HG02623 (cell line): Measurements from ENCODE around the gene CAMKMT.

Experiments
- ATAC-seq: cut with Tn5 transposase; IDR thresholded peaks from one replicate; pipeline ENCODE4 v1.9.1; 2021; ENCODE audit warnings: moderate library complexity; ENCODE audit not compliant: unreplicated experiment

The CAMKMT gene

GRCh38 chr2:44789446-44789845 lies 427.7 kb downstream of the CAMKMT start:
- no peak for ATAC-seq

GRCh38 chr2:44789971-44790721 lies 428.4 kb downstream of the CAMKMT start:
- ATAC-seq = no peak

- ATAC-seq = no peak
Measured at GRCh38 chr2:44793322-44793870, 431.6 kb downstream of the CAMKMT start.

GRCh38 chr2:44796771-44797170 lies 435.0 kb downstream of the CAMKMT start:
- no peak for ATAC-seq

- no peak for ATAC-seq
Measured at GRCh38 chr2:44798139-44798659, 436.5 kb downstream of the CAMKMT start.

GRCh38 chr2:44799105-44799504 lies 437.4 kb downstream of the CAMKMT start:
- ATAC-seq = no peak

GRCh38 chr2:44799754-44800153 lies 438.0 kb downstream of the CAMKMT start:
- ATAC-seq = no peak

GRCh38 chr2:44801289-44801840 lies 439.6 kb downstream of the CAMKMT start:
- ATAC-seq = no peak

- no peak for ATAC-seq
Measured at GRCh38 chr2:44801841-44802776, 440.4 kb downstream of the CAMKMT start.

GRCh38 chr2:44802777-44803424 lies 441.2 kb downstream of the CAMKMT start:
- no peak for ATAC-seq

- no peak for ATAC-seq
Measured at GRCh38 chr2:44804406-44805265, 442.9 kb downstream of the CAMKMT start.

GRCh38 chr2:44805401-44806235 lies 443.9 kb downstream of the CAMKMT start:
- no peak for ATAC-seq

GRCh38 chr2:44807201-44808025 lies 445.7 kb downstream of the CAMKMT start:
- ATAC-seq = no peak

- no peak for ATAC-seq
Measured at GRCh38 chr2:44810892-44811530, 449.3 kb downstream of the CAMKMT start.

GRCh38 chr2:44813165-44813564 lies 451.4 kb downstream of the CAMKMT start:
- ATAC-seq = no peak

GRCh38 chr2:44813658-44814057 lies 451.9 kb downstream of the CAMKMT start:
- ATAC-seq = no peak

GRCh38 chr2:44817256-44817655 lies 455.5 kb downstream of the CAMKMT start:
- no peak for ATAC-seq
